ENCODE results near the gene TNFSF10.

Gene TNFSF10

GRCh38 chr3:172551874-172552273, 28.6 kb upstream of the TNFSF10 start:
- no peak overlapping the region for H3K27ac ChIP-seq
- TF ChIP-seq CTCF (conservative IDR thresholded peaks at IDR 0.05): no peak

- no peak for TF ChIP-seq CTCF (conservative IDR thresholded peaks at IDR 0.05)
- H3K27ac ChIP-seq: no peak overlapping the region; the same call in 1 of the 2 replicates
Measured at GRCh38 chr3:172550347-172550943, 27.2 kb upstream of the TNFSF10 start.

GRCh38 chr3:172549144-172549543, 25.9 kb upstream of the TNFSF10 start:
- no peak for TF ChIP-seq CTCF (conservative IDR thresholded peaks at IDR 0.05)
- peak overlapping the region; percentile 28; the same call in 1 of the 2 replicates for H3K27ac ChIP-seq

GRCh38 chr3:172546628-172547214, 23.5 kb upstream of the TNFSF10 start:
- H3K27ac ChIP-seq: no peak overlapping the region
- no peak for TF ChIP-seq CTCF (conservative IDR thresholded peaks at IDR 0.05)

- no peak overlapping the region for H3K27ac ChIP-seq
- TF ChIP-seq CTCF (conservative IDR thresholded peaks at IDR 0.05): no peak
Measured at GRCh38 chr3:172546105-172546504, 22.9 kb upstream of the TNFSF10 start.

GRCh38 chr3:172544404-172544803, 21.2 kb upstream of the TNFSF10 start:
- no peak overlapping the region for H3K27ac ChIP-seq
- TF ChIP-seq CTCF (conservative IDR thresholded peaks at IDR 0.05): no peak

GRCh38 chr3:172543884-172544283, 20.7 kb upstream of the TNFSF10 start:
- TF ChIP-seq CTCF (conservative IDR thresholded peaks at IDR 0.05): no peak
- H3K27ac ChIP-seq: no peak overlapping the region; the same call in 1 of the 2 replicates
